MM.1S (cell line): ENCODE results near the gene RTN3.

ENCODE experiments used
- CTCF ChIP-seq: fragments of 300-600 bp; sonication (generic); IDR thresholded peaks from 2 replicates; pipeline ENCODE4 v1.5.1; 2016; ENCODE audit warnings: antibody characterized with exemption, low read length, mixed read lengths
- EZH2 ChIP-seq: fragments of 300-600 bp; sonication (generic); optimal IDR thresholded peaks from 2 replicates; pipeline ENCODE3; 2017; ENCODE audit warnings: low read depth, mild to moderate bottlenecking, antibody characterized with exemption, low read length, mixed read lengths

DNA sequence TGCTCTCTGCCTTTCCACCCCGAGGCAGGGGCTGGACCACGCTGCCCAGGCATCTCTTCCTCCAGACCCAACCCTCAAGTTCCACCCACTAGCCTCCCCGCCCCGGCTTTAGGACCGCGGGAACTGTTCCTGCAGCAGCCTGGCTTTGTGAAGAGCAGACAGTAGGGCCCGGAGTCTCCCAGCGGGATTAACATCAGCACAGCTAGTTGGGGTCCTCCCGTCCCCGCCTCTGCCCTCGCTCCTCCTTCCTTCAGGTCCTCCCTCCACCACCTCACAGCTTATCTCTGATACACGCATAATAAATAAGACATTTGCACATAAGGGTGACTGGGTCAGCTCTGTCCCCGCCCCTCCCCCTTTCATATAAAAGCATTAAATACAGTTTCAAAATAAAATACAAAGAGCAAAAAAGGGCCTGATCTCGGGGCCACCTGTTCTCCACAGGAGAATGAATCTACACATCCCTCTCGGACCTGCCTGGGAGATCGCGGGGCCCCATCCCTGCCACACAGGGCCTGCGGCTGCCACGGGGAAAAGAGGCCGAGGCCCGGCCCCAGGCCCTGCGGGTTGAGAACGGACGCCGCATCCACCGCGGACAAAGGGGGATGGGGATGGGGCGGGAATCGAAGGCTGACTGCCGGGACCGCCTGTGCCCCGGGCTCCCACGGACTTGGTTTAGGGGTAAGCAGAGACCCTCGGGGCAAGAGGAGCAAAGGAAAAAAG, 80.8 kb downstream of the RTN3 start:
- no peak for TF ChIP-seq CTCF
- no peak for TF ChIP-seq EZH2
